GM19397 (cell line): ENCODE results near the gene KRTAP19-8.

Experiments
- ATAC-seq: cut with Tn5 transposase; IDR thresholded peaks from one replicate; pipeline ENCODE4 v1.9.1; 2021; ENCODE audit warnings: mild to moderate bottlenecking, moderate library complexity; ENCODE audit not compliant: unreplicated experiment

The KRTAP19-8 gene

DNA sequence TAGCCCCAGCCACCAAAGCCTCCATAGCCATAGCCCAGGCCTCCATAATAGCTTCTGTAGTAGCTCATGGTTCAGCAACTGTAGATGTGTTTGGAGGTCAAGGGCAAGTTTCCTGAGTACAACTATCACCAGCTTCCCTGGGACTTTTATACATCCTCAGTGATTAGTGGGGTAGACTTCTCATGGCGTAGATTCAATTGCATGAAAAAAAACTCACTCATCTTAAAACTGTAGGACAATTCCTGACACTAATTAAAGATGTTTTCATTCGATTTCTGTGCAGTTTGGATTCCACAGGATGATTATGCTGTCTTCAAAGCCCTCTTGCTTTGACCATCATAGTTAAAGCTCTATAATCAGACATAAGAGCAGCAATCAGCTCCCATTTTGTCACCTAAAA is at the start of gene KRTAP19-8:
Gene KRTAP19-8 (minus strand): TSS at position 101 of the 400 bp plus-strand sequence. CDS start 33 bp downstream, at position 68.
- no peak for ATAC-seq

DNA sequence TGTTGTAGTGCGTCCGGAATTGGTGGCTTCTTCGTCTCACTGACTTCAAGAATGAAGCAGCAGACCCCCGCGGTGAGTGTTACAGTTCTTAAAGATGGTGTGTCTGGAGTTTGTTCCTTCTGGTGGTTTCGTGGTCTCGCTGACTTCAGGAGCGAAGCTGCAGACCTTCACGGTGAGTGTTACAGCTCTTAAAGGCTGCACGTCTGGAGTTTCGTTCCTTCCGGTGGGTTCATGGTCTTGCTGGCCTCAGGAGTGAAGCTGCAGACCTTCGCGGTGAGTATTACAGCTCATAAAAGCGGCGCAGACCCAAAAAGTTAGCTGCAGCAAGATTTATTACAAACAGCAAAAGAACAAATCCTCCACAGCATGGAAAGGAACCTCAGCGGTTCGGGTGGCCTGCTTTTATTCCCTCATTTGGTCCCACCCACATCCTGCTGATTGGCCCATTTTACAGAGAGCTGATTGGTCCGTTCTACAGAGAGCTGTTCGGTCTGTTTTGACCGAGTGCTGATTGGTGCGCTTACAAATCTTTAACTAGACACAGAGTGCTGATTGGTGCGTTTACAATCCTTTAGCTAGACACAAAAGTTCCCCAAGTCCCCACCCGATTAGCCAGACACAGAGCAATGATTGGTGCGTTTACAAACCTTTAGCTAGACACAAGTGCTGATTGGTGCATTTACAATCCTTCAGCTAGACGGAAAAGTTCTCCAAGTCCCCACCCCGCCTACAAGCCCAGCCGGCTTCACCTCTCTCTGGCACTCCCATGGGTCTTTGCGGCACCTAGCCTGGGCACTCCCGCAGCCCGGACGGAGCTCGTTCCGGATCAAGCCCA is 49.6 kb upstream of the KRTAP19-8 start:
- ATAC-seq: no peak

- ATAC-seq: no peak
Measured at GRCh38 chr21:31084689-31085088, 46.4 kb upstream of the KRTAP19-8 start.

GRCh38 chr21:31078796-31079195 is 40.5 kb upstream of the KRTAP19-8 start:
- peak; percentile 64 for ATAC-seq

- peak; percentile 50 for ATAC-seq
Measured at GRCh38 chr21:31078216-31078615, 39.9 kb upstream of the KRTAP19-8 start.

- no peak for ATAC-seq
Measured at GRCh38 chr21:31075848-31076247, 37.6 kb upstream of the KRTAP19-8 start.

DNA sequence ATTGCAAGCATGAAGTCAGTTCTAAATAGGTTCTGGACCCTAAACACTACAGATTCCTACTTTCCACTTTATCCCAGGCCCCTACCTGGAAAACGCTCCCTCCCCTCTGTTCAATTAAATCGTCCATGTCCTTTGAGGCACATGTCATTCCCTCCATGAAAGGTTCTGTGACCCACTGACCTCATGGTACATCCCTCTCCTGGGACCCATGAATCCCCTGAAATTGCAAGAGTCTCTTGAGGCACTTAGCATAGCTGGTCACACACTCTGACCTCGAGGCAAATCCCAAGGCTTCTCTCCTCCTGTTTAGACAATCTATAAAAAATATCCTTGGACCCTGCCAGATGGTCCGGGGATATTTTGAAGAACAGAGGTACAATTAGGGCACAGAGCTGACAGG is 34.3 kb upstream of the KRTAP19-8 start:
- no peak for ATAC-seq

DNA sequence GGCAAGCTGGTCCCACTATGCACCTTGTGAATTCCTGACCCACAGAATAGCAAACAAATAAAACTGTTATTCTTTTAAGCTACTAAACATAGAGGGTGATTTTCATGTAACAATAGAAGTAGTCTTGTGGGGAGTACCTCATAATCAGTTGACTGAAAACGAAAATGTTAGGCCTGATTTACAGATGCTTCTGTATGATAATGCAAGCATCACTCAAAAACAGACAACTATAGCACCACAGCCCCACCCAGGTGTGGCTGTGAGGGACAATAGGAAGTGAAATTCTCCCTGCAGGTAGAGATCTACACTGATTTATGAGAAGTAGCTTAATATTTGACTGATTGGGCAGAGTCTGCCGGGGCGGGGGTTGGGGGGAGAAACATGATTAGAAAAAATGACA is 26.5 kb upstream of the KRTAP19-8 start:
- ATAC-seq: peak; percentile 79

- ATAC-seq: no peak
Measured at GRCh38 chr21:31052489-31053142, 14.3 kb upstream of the KRTAP19-8 start.

GRCh38 chr21:31050577-31051157 is 12.4 kb upstream of the KRTAP19-8 start:
- ATAC-seq: no peak

- no peak for ATAC-seq
Measured at GRCh38 chr21:31045841-31046240, 7.6 kb upstream of the KRTAP19-8 start.

DNA sequence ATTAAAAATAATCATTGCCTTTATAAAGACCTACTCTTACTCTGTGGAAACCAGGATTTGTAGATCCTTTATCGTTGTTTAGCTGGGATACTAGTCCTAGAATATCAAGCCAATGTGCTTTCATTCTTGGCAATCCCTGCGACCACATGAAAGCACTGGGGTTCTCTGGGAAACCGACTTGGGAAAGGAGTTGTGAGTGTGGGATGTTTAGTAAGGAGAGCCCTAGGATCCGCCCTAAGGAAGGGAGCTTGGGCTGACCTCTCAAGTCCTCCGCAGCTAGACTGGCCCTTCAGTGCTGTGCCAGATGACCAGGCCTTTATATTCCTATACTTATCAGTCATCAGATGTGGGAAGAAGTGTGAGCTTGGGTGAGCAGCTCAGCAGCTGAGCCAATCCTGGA is 5.2 kb upstream of the KRTAP19-8 start:
- no peak for ATAC-seq

- ATAC-seq: peak; percentile 28
Measured at GRCh38 chr21:31042080-31042464, 3.8 kb upstream of the KRTAP19-8 start.

DNA sequence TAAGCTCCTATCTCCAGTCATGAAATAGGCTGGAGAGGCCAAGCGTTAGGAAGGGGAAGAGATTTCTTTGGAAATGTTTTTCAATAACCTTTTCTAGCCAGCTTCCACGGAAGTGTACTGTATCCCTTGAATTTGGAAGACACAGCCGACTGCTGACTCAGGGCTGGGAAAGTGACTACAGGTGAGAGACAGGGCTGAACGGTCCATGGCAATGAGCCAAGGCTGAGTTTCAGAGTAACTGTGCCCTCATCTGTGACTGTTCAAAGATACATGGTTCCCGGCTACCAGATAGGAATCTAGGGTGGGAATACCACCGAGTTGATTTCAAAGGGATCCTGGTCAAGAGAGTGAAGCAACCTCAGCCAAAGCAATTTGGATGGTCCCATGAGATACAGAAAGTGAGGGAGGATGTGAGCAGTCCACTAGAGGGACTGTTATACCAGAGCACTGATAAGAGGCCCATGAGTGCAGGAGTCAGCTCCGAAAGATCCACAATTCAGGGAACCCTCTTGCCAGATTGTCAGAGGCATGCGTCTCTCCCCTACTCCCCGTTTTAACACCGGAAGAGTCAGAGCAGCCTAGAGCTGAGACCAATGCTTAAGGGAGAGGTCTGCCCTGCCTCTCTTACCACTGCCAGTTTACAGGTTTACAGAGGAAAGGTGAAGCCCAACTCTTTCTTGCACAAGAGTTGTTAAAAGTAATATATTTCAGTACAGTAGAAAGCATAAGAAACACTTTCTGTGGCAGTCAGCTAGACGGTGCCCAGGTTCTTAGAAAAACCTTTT is 3.2 kb upstream of the KRTAP19-8 start:
- peak; percentile 61 for ATAC-seq

- ATAC-seq: no peak
Measured at GRCh38 chr21:31034378-31034777, 3.9 kb downstream of the KRTAP19-8 start.

- ATAC-seq: peak; percentile 84
Measured at GRCh38 chr21:31030367-31031106, 7.7 kb downstream of the KRTAP19-8 start.

DNA sequence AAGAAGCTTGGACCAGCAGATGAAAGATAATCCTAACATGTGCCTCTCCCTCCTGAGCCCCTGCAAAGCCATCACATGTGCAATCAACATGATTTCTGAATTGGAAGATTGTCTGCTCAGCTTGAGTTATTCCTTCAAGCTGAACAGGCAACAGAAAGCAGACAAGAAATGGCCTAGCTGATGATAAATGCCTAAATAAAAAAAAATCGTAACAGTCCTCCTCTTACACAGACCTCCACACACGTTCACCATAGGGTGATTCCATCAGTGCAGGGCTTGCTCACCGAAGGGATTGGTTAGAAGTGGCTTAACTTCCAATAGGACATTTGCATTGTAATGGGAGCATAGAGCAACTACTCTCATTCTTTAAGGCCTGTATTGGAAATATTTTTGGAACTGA is 14.6 kb downstream of the KRTAP19-8 start:
- ATAC-seq: no peak

GRCh38 chr21:31022306-31022705 is 16.0 kb downstream of the KRTAP19-8 start:
- no peak for ATAC-seq

- no peak for ATAC-seq
Measured at GRCh38 chr21:31018232-31018631, 20.0 kb downstream of the KRTAP19-8 start.

GRCh38 chr21:31014891-31015290 is 23.4 kb downstream of the KRTAP19-8 start:
- ATAC-seq: no peak
